H9 (cell line): ENCODE results near the gene ERVK3-1. TPM values are rescaled to one million over a fixed set of nuclear protein-coding genes. Genes with fewer than 3 reads are reported as not detected.

Experiments used
- DNase-seq: peaks from one replicate; pipeline ENCODE4 v3.0.0-alpha.2; 2017
- H2AFZ ChIP-seq: one replicate; pipeline ENCODE4 v1.6.1; 2013; ENCODE audit warnings: mild to moderate bottlenecking, low read length, control low read depth, moderate library complexity
- H2AK5ac ChIP-seq: 2 replicates; pipeline ENCODE4 v1.6.1; 2013; ENCODE audit warnings: low read length, control low read depth, mixed read lengths; ENCODE audit not compliant: insufficient read length
- H2BK120ac ChIP-seq: one replicate; pipeline ENCODE4 v1.6.1; 2013; ENCODE audit warnings: low read depth, mild to moderate bottlenecking, low read length, control low read depth, inconsistent platforms; ENCODE audit not compliant: poor library complexity, severe bottlenecking
- H2BK12ac ChIP-seq: 2 replicates; pipeline ENCODE4 v1.6.1; 2013; ENCODE audit warnings: low read length, control low read depth, mixed read lengths, low read depth; ENCODE audit not compliant: insufficient read length
- H2BK15ac ChIP-seq: 2 replicates; pipeline ENCODE4 v1.6.1; 2013; ENCODE audit warnings: low read depth, low read length, control low read depth
- H2BK20ac ChIP-seq: one replicate; pipeline ENCODE4 v1.6.1; 2013; ENCODE audit warnings: low read depth, mild to moderate bottlenecking, low read length, control low read depth, inconsistent platforms; ENCODE audit not compliant: poor library complexity, severe bottlenecking
- H2BK5ac ChIP-seq: 2 replicates; pipeline ENCODE4 v1.6.1; 2013; ENCODE audit warnings: low read length, control low read depth, mixed read lengths; ENCODE audit not compliant: insufficient read length
- H3K14ac ChIP-seq: 2 replicates; pipeline ENCODE4 v1.6.1; 2013; ENCODE audit warnings: low read length, control low read depth; ENCODE audit not compliant: insufficient read depth
- H3K18ac ChIP-seq: 2 replicates; pipeline ENCODE4 v1.6.1; 2013; ENCODE audit warnings: low read depth, mild to moderate bottlenecking, mixed read lengths, low read length, control low read depth; ENCODE audit not compliant: insufficient read length
- H3K23ac ChIP-seq: 2 replicates; pipeline ENCODE4 v1.6.1; 2013; ENCODE audit warnings: low read length, control low read depth, mixed read lengths, low read depth; ENCODE audit not compliant: insufficient read length
- H3K23me2 ChIP-seq: 2 replicates; pipeline ENCODE4 v1.6.1; 2013; ENCODE audit warnings: low read depth, mild to moderate bottlenecking, mixed read lengths, low read length, control low read depth; ENCODE audit not compliant: insufficient read length, poor library complexity, severe bottlenecking
- H3K27ac ChIP-seq: 2 replicates; pipeline ENCODE4 v1.5.1; 2013; ENCODE audit warnings: low read length, control low read depth, mixed read lengths, low read depth; ENCODE audit not compliant: insufficient read length
- H3K27me3 ChIP-seq: 2 replicates; pipeline ENCODE4 v1.6.1; 2013; ENCODE audit warnings: low read length, control low read depth, inconsistent platforms; ENCODE audit not compliant: insufficient read depth
- H3K4ac ChIP-seq: 2 replicates; pipeline ENCODE4 v1.6.1; 2013; ENCODE audit warnings: low read depth, mild to moderate bottlenecking, control low read depth, inconsistent platforms, low read length, moderate library complexity
- H3K4me1 ChIP-seq: 2 replicates; pipeline ENCODE4 v1.6.1; 2013; ENCODE audit warnings: low read length, control low read depth, inconsistent platforms; ENCODE audit not compliant: insufficient read depth
- H3K4me2 ChIP-seq: 2 replicates; pipeline ENCODE4 v1.6.1; 2013; ENCODE audit warnings: low read length, control low read depth, mixed read lengths; ENCODE audit not compliant: insufficient read length, insufficient read depth
- H3K56ac ChIP-seq: 2 replicates; pipeline ENCODE4 v1.6.1; 2013; ENCODE audit warnings: low read depth, mild to moderate bottlenecking, mixed read lengths, low read length, control low read depth; ENCODE audit not compliant: insufficient read length
- H3K79me1 ChIP-seq: 2 replicates; pipeline ENCODE4 v1.6.1; 2013; ENCODE audit warnings: low read depth, mild to moderate bottlenecking, moderate library complexity, low read length, control low read depth, inconsistent platforms; ENCODE audit not compliant: insufficient read depth, poor library complexity, severe bottlenecking
- H3K79me2 ChIP-seq: 2 replicates; pipeline ENCODE4 v1.6.1; 2013; ENCODE audit warnings: low read length, control low read depth, inconsistent platforms; ENCODE audit not compliant: insufficient read depth
- H3K9ac ChIP-seq: 2 replicates; pipeline ENCODE4 v1.6.1; 2013; ENCODE audit warnings: low read length, control low read depth, mixed read lengths; ENCODE audit not compliant: insufficient read length; ENCODE audit errors: extremely low read depth
- H3K9me3 ChIP-seq: one replicate; pipeline ENCODE4 v1.6.1; 2013; ENCODE audit warnings: low read depth, low read length, inconsistent platforms; ENCODE audit not compliant: control insufficient read depth
- H3T11ph ChIP-seq: one replicate; pipeline ENCODE4 v1.6.1; 2013; ENCODE audit warnings: mild to moderate bottlenecking, low read length, control low read depth, inconsistent platforms
- H4K20me1 ChIP-seq: one replicate; pipeline ENCODE4 v1.6.1; 2013; ENCODE audit not compliant: control insufficient read depth, insufficient read length, insufficient read depth
- H4K5ac ChIP-seq: 2 replicates; pipeline ENCODE4 v1.6.1; 2013; ENCODE audit warnings: low read depth, mild to moderate bottlenecking, mixed read lengths, low read length, control low read depth; ENCODE audit not compliant: insufficient read length
- H4K8ac ChIP-seq: replicated peaks from 2 replicates; pipeline ENCODE4 v1.6.1; 2013; ENCODE audit warnings: low read length, control low read depth, mixed read lengths, low read depth; ENCODE audit not compliant: insufficient read length
- H4K91ac ChIP-seq: 2 replicates; pipeline ENCODE4 v1.6.1; 2013; ENCODE audit warnings: low read depth, mild to moderate bottlenecking, moderate library complexity, mixed read lengths, low read length, control low read depth; ENCODE audit not compliant: insufficient read length
- H3K27ac Mint-ChIP-seq, 3 experiments: 2 replicates in 2 of 3; 3 replicates in 1 of 3; pipeline ENCODE4 v1.8.0; 2020 to 2021; ENCODE audit warnings: mixed read lengths in 3 of 3, mild to moderate bottlenecking in 1 of 3, moderate library complexity in 1 of 3
- H3K27me3 Mint-ChIP-seq: 2 replicates; pipeline ENCODE4 v1.8.0; 2021; ENCODE audit warnings: low read depth, mild to moderate bottlenecking, moderate library complexity, mixed read lengths
- H3K36me3 Mint-ChIP-seq, 3 experiments: 2 replicates in 2 of 3; 3 replicates in 1 of 3; pipeline ENCODE4 v1.8.0; 2020 to 2021; ENCODE audit warnings: low read depth in 3 of 3, mixed read lengths in 3 of 3; ENCODE audit not compliant: insufficient read depth in 1 of 3
- H3K4me1 Mint-ChIP-seq, 2 experiments: 2 replicates each; pipeline ENCODE4 v1.8.0; 2020; ENCODE audit warnings: mixed read lengths in 2 of 2
- H3K4me3 Mint-ChIP-seq, 2 experiments: 2 replicates in 1 of 2; 3 replicates in 1 of 2; pipeline ENCODE4 v1.8.0; 2020 to 2021; ENCODE audit warnings: mild to moderate bottlenecking in 2 of 2, mixed read lengths in 2 of 2, moderate library complexity in 1 of 2
- H3K9me3 Mint-ChIP-seq, 2 experiments: 2 replicates in 1 of 2; 3 replicates in 1 of 2; pipeline ENCODE4 v1.8.0; 2020; ENCODE audit warnings: mild to moderate bottlenecking in 2 of 2, mixed read lengths in 2 of 2, moderate library complexity in 1 of 2
- CTCF ChIP-seq: fragments of 200-600 bp; sonication (generic); conservative IDR thresholded peaks from 3 replicates; pipeline ENCODE4 v1.8.0; 2021; ENCODE audit warnings: antibody characterized with exemption, mild to moderate bottlenecking
- WGBS: extraction: QIAGEN DNeasy Blood & Tissue Kit; methylation state at CpG from one replicate; pipeline ENCODE4 v1.1.7; 2013; ENCODE audit warnings: missing lambda C conversion rate, low lambda C conversion rate, mixed read lengths; ENCODE audit not compliant: insufficient read length; ENCODE audit errors: extremely low coverage; 5-methylcytosine and 5-hydroxymethylcytosine counted together
- total RNA-seq: library from RNA; stranded (reverse); gene quantifications from 2 replicates; pipeline ENCODE4 v1.2.1, GENCODE V29; 2021

Gene ERVK3-1
- total RNA-seq, 1 experiment from 2014 or later: 43.7 TPM

GRCh38 chr19:58296104-58296503, 9.1 kb upstream of the ERVK3-1 start:
- no peak overlapping the region for H3K4me3 Mint-ChIP-seq
- H3K23me2 ChIP-seq: no peaks in the 10 kb centered on the region

More at GRCh38 chr19:58296104-58296503, 9.1 kb upstream of the ERVK3-1 start:
- Histone ChIP-seq H2BK20ac (no peak overlapping the region), H3K4ac (no peak overlapping the region), H4K5ac (no peak overlapping the region), H4K20me1 (no peaks in the 10 kb centered on the region), H2AFZ (no peak overlapping the region), H2BK120ac (no peak overlapping the region), H3K4me1 (no peaks in the 10 kb centered on the region), H3K18ac (no peak overlapping the region), H3K27me3 (no peaks in the 10 kb centered on the region), H2BK15ac (no peak overlapping the region), H3K14ac (no peak overlapping the region), H2BK12ac (no peak overlapping the region), H4K91ac (no peak overlapping the region), H3K9ac (no peak overlapping the region), H4K8ac (no peak overlapping the region), H3K4me2 (no peak overlapping the region), H3K79me2 (peaks cover 1% of the 10 kb centered on the region; the same call in 1 of the 2 replicates), H3K79me1 (peaks cover 3% of the 10 kb centered on the region), H2AK5ac (no peak overlapping the region), H3K9me3 (no peaks in the 10 kb centered on the region), H3K23ac (no peak overlapping the region), H3K27ac (no peak overlapping the region), H3T11ph (no peak overlapping the region), H3K56ac (no peak overlapping the region), H2BK5ac (no peak overlapping the region)
- TF ChIP-seq CTCF: no peak
- Mint-ChIP-seq H3K9me3 (peaks cover 2 to 9% of the 10 kb centered on the region in 2 experiments; a peak in 3 of 5 replicates), H3K36me3 (peaks cover 68 to 89% (median 89%) of the 10 kb centered on the region in 3 experiments), H3K27me3 (peaks cover 1% of the 10 kb centered on the region; the same call in 1 of the 2 replicates), H3K27ac (no peak overlapping the region; a peak in 1 of 7 replicates), H3K4me1 (no peaks in the 10 kb centered on the region; a peak in 1 of 4 replicates)
- WGBS: no CpG with 5 or more reads among the region's 7 CpGs
- no peak for DNase-seq
